Gastrocnemius medialis (tissue), 4 donors: ENCODE results near the gene MCL1.

ENCODE experiments used
- POLR2A ChIP-seq, 2 donors: fragments of 450-650 bp; IDR thresholded peaks; one replicate each; pipeline ENCODE4 v1.6.1; 2017; ENCODE audit warnings: antibody characterized with exemption in 2 of 2, mild to moderate bottlenecking in 2 of 2, moderate library complexity in 2 of 2
- TF ChIP-seq, protein P1 (sequence below), 5 experiments: fragments of 450-650 bp in 3 of 5; fragments of 200-600 bp in 2 of 5; sonication (generic) in 2 of 5; IDR thresholded peaks in 4 of 5; conservative IDR thresholded peaks in 1 of 5; 1 replicate in 4 of 5; 2 replicates in 1 of 5; pipeline ENCODE4 v1.5.1; 2016 to 2019; ENCODE audit warnings: antibody characterized with exemption in 5 of 5, mild to moderate bottlenecking in 3 of 5, moderate library complexity in 3 of 5

DNA sequence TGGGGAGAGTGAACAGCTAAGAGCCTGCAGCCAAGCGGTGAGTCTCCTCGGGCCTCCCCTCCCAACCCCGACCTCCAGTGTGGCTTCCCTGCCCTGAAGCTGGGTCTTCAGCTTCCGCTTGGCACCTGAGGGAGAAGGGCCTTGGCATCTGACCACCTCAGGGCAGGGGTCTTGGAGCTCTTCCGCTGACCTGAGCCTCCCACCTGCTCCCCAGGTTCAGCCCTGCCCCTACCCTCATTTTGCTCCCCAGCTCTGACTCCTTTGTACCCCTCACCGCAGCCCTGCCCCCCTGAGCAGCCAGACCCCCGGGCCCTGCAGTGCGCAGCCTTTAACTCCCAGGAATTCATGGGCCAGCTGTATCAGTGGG, 25.3 kb downstream of the MCL1 start:
- TF ChIP-seq, protein P1, sequence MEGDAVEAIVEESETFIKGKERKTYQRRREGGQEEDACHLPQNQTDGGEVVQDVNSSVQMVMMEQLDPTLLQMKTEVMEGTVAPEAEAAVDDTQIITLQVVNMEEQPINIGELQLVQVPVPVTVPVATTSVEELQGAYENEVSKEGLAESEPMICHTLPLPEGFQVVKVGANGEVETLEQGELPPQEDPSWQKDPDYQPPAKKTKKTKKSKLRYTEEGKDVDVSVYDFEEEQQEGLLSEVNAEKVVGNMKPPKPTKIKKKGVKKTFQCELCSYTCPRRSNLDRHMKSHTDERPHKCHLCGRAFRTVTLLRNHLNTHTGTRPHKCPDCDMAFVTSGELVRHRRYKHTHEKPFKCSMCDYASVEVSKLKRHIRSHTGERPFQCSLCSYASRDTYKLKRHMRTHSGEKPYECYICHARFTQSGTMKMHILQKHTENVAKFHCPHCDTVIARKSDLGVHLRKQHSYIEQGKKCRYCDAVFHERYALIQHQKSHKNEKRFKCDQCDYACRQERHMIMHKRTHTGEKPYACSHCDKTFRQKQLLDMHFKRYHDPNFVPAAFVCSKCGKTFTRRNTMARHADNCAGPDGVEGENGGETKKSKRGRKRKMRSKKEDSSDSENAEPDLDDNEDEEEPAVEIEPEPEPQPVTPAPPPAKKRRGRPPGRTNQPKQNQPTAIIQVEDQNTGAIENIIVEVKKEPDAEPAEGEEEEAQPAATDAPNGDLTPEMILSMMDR (IDR thresholded peaks at IDR 0.05 in 4 of 5, conservative IDR thresholded peaks at IDR 0.05 in 1 of 5), result no peak
- TF ChIP-seq POLR2A (IDR thresholded peaks at IDR 0.05), result no peak
